Measurements from ENCODE around the gene SERINC4.
"Not testable (repeated sequence)": the region's sequence is repeated elsewhere in the genome, so short reads cannot be mapped to it uniquely, and the experiment has no call there.

- not testable (repeated sequence) for TF ChIP-seq CTCF (IDR thresholded peaks at IDR 0.05; ENCODE audit: low read length); EZH2 (IDR thresholded peaks at IDR 0.05; ENCODE audit: borderline replicate concordance, low read length)
Observed at GRCh38 chr15:43746245-43746902, 53.6 kb downstream of the SERINC4 start, which contains the start of gene PDIA3.
